ENCODE results near the gene GPD1.

Gene GPD1

GRCh38 chr12:50102646-50103309 is 1.0 kb upstream of the GPD1 start:
- DNase-seq: no peak

GRCh38 chr12:50103351-50103750 is 457 bp upstream of the GPD1 start:
- DNase-seq: no peak

GRCh38 chr12:50104417-50105366 is 884 bp downstream of the GPD1 start:
- DNase-seq: no peak

- DNase-seq: no peak
These were observed 2.2 kb downstream of the GPD1 start for GRCh38 chr12:50105913-50106450.

GRCh38 chr12:50106907-50107306 is 3.1 kb downstream of the GPD1 start:
- no peak for DNase-seq

- DNase-seq: no peak
These were observed 3.8 kb downstream of the GPD1 start for GRCh38 chr12:50107416-50108268.

- DNase-seq: no peak
These were observed 5.5 kb downstream of the GPD1 start for GRCh38 chr12:50109319-50109718.

- DNase-seq: no peak
These were observed 6.4 kb downstream of the GPD1 start for GRCh38 chr12:50110127-50110761.

GRCh38 chr12:50110762-50111351 is 7.0 kb downstream of the GPD1 start:
- DNase-seq: no peak

GRCh38 chr12:50111395-50111692 is 7.5 kb downstream of the GPD1 start:
- DNase-seq: no peak

- DNase-seq: peak; percentile 98
These were observed 8.1 kb downstream of the GPD1 start, which contains the start of gene COX14 for GRCh38 chr12:50111693-50112455. COX14 (plus strand) TSS chr12:50112236; CDS start chr12:50120044, 7,808 bp downstream.

- DNase-seq: no peak
These were observed 8.8 kb downstream of the GPD1 start for GRCh38 chr12:50112456-50113218.

- DNase-seq: no peak
These were observed 13.3 kb downstream of the GPD1 start for GRCh38 chr12:50117057-50117622.

GRCh38 chr12:50119387-50119786 is 15.6 kb downstream of the GPD1 start:
- DNase-seq: no peak

GRCh38 chr12:50120521-50120920 is 16.7 kb downstream of the GPD1 start:
- DNase-seq: no peak

GRCh38 chr12:50120953-50121352 is 17.1 kb downstream of the GPD1 start:
- no peak for DNase-seq

- no peak for DNase-seq
These were observed 17.8 kb downstream of the GPD1 start for GRCh38 chr12:50121641-50122040.

GRCh38 chr12:50123203-50123602 is 19.4 kb downstream of the GPD1 start:
- DNase-seq: no peak

- no peak for DNase-seq
These were observed 23.7 kb downstream of the GPD1 start for GRCh38 chr12:50127546-50127945.

- no peak for DNase-seq
These were observed 25.5 kb downstream of the GPD1 start for GRCh38 chr12:50129290-50129689.

All from CD4-positive, alpha-beta T cell treated with Interleukin-6 for 4 hours (primary cell).